IgD-negative memory B cell (primary cell): ENCODE data around the gene UNC79. TPM values are rescaled to one million over a fixed set of nuclear protein-coding genes. Genes with fewer than 3 reads are reported as not detected.

Experiments used
- H3K27ac Mint-ChIP-seq, 3 donors: one replicate each; pipeline ENCODE4 v1.8.0; 2020 to 2022; ENCODE audit warnings: mild to moderate bottlenecking in 3 of 3, mixed read lengths in 3 of 3, moderate library complexity in 1 of 3
- H3K27me3 Mint-ChIP-seq: one replicate; pipeline ENCODE4 v1.8.0; 2021; ENCODE audit warnings: mixed read lengths
- H3K36me3 Mint-ChIP-seq: one replicate; pipeline ENCODE4 v1.8.0; 2020; ENCODE audit warnings: mild to moderate bottlenecking, mixed read lengths
- H3K4me1 Mint-ChIP-seq, 3 donors: one replicate each; pipeline ENCODE4 v1.8.0; 2020 to 2022; ENCODE audit warnings: mixed read lengths in 3 of 3, mild to moderate bottlenecking in 1 of 3
- H3K4me3 Mint-ChIP-seq, 4 donors: one replicate each; pipeline ENCODE4 v1.8.0; 2020 to 2022; ENCODE audit warnings: mild to moderate bottlenecking in 4 of 4, mixed read lengths in 4 of 4, moderate library complexity in 3 of 4
- H3K9me3 Mint-ChIP-seq, 3 donors: one replicate each; pipeline ENCODE4 v1.8.0; 2020 to 2021; ENCODE audit warnings: mixed read lengths in 3 of 3, mild to moderate bottlenecking in 1 of 3
- polyA plus RNA-seq: library from polyadenylated mRNA; unstranded; fragments of 300-500 nt; fragmentation: Illumina TruSeq; gene quantifications from one replicate; pipeline ENCODE4 v1.2.3, GENCODE V29; 2021

The UNC79 gene
- polyA plus RNA-seq, 1 donor from 2014 or later = not detected

GRCh38 chr14:93708311-93708734, 277.6 kb downstream of the UNC79 start:
- peaks cover 10% of the 10 kb centered on the region for H3K27me3 Mint-ChIP-seq
- H3K4me3 Mint-ChIP-seq = no peak overlapping the region
- H3K27ac Mint-ChIP-seq = no peak overlapping the region
- peaks cover 0 to 2% (median 0%) of the 10 kb centered on the region in 3 donors for H3K9me3 Mint-ChIP-seq
- no peaks in the 10 kb centered on the region for H3K36me3 Mint-ChIP-seq
- peaks cover 0 to 2% (median 0%) of the 10 kb centered on the region in 3 donors for H3K4me1 Mint-ChIP-seq

GRCh38 chr14:93708800-93709199, 278.1 kb downstream of the UNC79 start:
- Mint-ChIP-seq H3K4me1 (peaks cover 0 to 2% (median 0%) of the 10 kb centered on the region in 3 donors), H3K9me3 (peaks cover 0 to 2% (median 0%) of the 10 kb centered on the region in 3 donors), H3K4me3 (no peak overlapping the region), H3K27ac (no peak overlapping the region), H3K27me3 (peaks cover 7% of the 10 kb centered on the region), H3K36me3 (no peaks in the 10 kb centered on the region)

DNA sequence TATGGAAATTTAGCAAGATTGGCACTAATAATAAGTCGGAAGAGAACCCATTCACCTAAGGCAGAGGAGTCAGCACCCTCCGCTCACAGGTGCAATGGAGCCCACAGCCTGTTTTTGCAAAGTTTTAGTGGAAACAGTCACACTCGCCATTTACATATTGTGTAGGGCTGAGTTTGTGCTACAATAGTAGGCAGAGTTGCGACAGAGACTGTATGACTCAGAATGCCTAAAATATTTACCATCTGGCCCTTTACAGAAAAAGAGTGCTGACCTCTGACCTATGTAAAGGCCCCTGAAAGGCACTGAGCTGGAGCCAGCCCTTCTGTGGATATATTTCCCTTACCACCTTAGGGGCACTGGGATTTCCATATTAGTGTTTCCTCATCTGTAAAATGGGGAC, 278.5 kb downstream of the UNC79 start:
- peaks cover 2% of the 10 kb centered on the region for H3K27me3 Mint-ChIP-seq
- no peaks in the 10 kb centered on the region for H3K36me3 Mint-ChIP-seq
- H3K4me3 Mint-ChIP-seq = no peak overlapping the region
- H3K27ac Mint-ChIP-seq = no peak overlapping the region
- H3K9me3 Mint-ChIP-seq = peaks cover 0 to 2% (median 0%) of the 10 kb centered on the region in 3 donors
- H3K4me1 Mint-ChIP-seq = peaks cover 0 to 2% (median 0%) of the 10 kb centered on the region in 3 donors

DNA sequence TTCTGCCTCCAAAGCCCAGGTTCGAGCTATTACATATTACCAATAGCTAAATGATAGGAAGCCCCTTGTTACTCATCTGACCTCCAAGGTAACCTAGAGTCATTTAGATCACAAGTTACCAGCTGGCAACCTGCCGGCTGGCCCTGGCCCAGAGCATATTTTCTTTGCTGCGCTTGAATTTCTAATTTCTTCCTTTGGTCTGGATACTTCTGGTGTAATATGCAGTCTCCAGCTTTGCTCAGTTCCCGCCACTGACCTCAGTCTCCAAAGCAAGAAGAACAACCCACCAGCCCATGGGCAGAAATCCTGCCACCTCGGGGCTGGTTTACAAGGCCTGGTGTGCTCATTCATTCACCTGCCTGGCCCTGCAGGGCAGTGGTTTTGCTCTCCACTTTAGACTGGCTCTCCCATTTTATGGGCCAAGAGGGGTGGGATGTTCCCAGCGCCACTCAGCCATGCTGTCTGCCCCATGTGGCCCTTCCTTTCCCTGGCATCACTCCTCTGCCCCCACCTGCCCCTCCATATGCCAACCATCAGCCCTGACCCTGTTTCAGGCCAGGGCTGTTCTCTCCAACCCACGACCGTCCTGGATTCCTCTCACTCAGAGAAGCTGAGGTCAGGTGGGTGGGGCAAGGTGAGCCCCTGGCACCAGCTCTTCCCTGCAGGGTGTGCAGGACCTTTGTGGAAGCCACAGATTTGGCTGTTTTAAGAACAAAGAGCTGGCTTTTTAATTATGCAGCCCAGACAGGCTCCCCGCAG, 281.5 kb downstream of the UNC79 start:
- Mint-ChIP-seq H3K36me3 (no peaks in the 10 kb centered on the region), H3K4me1 (peaks cover 0 to 2% (median 0%) of the 10 kb centered on the region in 3 donors), H3K9me3 (no peaks in the 10 kb centered on the region), H3K4me3 (no peak overlapping the region), H3K27me3 (peaks cover 1% of the 10 kb centered on the region), H3K27ac (no peak overlapping the region)

DNA sequence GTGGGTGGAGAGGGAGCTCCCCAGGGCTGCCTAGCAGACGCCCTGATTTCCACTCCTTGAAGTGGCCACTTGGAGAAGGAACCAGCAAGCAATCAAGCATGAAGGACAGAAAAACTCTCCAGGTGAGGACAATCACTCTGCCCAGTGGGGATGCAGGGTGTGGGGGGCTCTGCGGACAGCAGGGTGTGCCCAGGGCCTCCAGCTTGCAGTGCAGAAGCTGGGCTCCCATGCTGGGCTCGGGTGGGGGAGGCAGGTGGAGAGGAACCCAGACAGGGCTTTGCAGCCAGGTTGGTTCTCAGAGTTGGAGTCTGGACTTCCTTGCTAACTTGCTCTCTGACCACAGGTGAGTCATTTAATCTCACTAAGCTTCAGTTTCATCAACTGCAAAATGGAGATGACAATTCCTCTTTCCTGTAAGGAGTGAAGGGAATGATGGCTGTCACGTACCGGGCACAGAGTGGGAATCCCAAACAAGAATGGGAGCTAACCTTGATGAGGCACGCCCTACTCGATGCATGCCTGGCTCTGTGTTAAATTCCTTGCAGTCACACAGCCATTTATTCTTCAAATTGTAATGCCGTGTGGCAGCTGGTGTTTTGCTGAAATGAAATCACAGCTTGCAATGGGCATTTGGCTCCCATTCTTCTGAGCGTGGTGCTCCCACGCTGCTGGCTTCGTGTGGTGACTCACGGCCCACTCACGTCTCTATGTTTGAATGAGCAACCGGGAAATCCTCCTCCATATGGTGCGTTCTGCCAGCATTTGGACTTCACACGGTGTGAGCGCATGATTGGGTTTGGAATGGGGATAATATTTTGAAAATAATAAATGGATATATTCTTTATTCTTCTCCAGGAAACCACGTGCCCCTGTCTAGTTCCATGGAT, 282.3 kb downstream of the UNC79 start:
- peaks cover 0 to 2% (median 0%) of the 10 kb centered on the region in 3 donors for H3K4me1 Mint-ChIP-seq
- peaks cover 1% of the 10 kb centered on the region for H3K27me3 Mint-ChIP-seq
- H3K27ac Mint-ChIP-seq = no peak overlapping the region
- H3K9me3 Mint-ChIP-seq = no peaks in the 10 kb centered on the region
- no peak overlapping the region for H3K4me3 Mint-ChIP-seq
- H3K36me3 Mint-ChIP-seq = no peaks in the 10 kb centered on the region

- no peaks in the 10 kb centered on the region for H3K4me1 Mint-ChIP-seq
- no peak overlapping the region for H3K4me3 Mint-ChIP-seq
- H3K9me3 Mint-ChIP-seq = no peaks in the 10 kb centered on the region
- peaks cover 1% of the 10 kb centered on the region for H3K27me3 Mint-ChIP-seq
- H3K27ac Mint-ChIP-seq = no peak overlapping the region
- H3K36me3 Mint-ChIP-seq = no peaks in the 10 kb centered on the region
Observed at GRCh38 chr14:93713726-93714405, 283.1 kb downstream of the UNC79 start.

DNA sequence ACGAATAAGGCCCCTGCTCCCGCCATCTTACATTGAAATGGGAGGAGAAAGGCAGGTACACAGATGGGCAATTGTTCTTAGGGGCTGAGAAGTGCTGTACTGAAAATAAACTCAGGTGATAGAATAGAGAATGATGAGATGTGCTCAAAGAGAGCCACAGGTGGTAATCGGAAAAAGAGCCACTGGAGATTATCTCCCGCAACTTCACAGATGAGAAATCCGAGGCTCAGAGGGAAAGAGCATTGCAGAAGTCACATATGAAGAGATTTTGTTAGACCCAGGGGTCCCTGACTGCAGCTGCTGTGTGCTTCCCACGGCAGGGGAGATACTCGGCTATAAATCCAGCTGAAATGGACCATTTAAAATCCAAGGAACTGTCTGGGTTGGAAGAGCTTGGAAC, 283.9 kb downstream of the UNC79 start:
- H3K27ac Mint-ChIP-seq = peak overlapping the region in 1 of 3 donors; percentile 26
- no peaks in the 10 kb centered on the region for H3K9me3 Mint-ChIP-seq
- peaks cover 1% of the 10 kb centered on the region for H3K27me3 Mint-ChIP-seq
- H3K4me3 Mint-ChIP-seq = no peak overlapping the region
- no peaks in the 10 kb centered on the region for H3K36me3 Mint-ChIP-seq
- no peaks in the 10 kb centered on the region for H3K4me1 Mint-ChIP-seq

DNA sequence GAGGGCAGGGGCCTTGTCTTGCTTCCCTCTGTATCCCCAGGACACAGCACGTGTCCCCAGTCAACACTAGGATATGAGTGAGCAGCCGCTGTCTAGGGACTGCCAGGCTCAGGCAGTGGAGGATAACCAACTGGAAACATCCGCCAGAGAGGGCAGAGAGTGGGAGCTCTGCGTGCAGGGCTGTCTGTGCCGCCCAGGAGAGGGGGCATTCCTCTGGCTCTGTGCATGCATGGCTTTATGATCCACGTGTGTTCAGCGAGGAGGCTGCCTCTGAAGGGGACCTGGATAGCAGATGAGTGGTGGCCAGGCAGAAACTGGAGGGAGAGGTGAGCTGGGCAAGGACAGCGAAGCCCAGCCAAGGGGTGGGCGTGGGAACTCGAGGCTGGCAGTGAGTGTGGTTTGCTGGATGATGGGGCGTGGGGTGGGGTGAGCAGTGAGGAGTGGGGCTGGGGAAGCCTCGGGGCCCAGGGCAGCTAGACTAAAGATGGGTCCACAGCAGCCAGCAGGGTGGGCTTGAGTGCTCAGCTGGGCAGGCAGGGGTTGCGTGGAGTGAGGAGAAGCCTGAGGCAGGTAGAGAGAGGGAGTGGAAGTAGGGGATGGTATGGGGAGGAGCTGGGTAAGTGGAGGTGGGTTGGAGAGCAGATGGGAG, 284.7 kb downstream of the UNC79 start:
- no peaks in the 10 kb centered on the region for H3K36me3 Mint-ChIP-seq
- no peaks in the 10 kb centered on the region for H3K9me3 Mint-ChIP-seq
- peaks cover 1% of the 10 kb centered on the region for H3K27me3 Mint-ChIP-seq
- no peak overlapping the region for H3K4me3 Mint-ChIP-seq
- H3K4me1 Mint-ChIP-seq = peaks cover 0 to 1% (median 0%) of the 10 kb centered on the region in 3 donors
- peak overlapping the region in 1 of 3 donors; percentile 25 for H3K27ac Mint-ChIP-seq

DNA sequence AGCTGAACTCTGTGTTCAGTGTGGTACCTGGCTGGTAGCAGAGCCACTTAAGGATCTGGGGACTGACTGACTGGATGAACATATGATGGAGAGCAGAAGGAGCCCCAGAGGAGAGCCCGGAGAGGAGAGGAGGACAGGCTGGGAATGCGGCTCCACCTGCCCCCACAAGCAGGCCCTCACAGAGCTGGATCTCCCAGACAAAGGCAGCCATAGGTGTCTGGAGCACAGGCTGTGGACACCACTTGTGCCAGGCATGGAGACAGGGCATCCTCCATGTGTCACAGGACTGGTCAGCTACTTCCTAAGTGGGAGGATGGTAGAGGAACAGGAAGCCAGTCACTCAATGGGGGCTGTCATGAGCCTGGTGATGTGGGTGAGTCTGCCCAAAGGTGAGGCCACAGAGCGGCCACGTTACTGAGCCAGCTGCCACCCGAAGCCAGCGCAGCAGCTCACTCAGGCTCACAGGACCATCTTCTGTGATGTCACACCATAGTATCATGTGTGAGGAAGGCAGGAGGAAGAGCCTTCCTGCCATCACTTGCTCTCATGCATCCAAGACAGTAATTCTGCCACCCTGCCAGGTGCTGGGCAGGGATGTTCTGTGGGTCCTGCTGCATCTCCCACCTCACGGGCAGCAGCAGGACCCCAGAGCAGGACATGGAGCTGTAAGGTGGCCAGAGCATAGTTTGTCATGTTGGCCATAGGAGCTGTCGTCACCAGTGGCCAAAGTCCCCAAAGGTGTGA, 285.4 kb downstream of the UNC79 start:
- H3K9me3 Mint-ChIP-seq = peaks cover 0 to 2% (median 0%) of the 10 kb centered on the region in 3 donors
- peak overlapping the region in 1 of 3 donors; percentile 25 for H3K27ac Mint-ChIP-seq
- peaks cover 0 to 1% (median 0%) of the 10 kb centered on the region in 3 donors for H3K4me1 Mint-ChIP-seq
- no peak overlapping the region for H3K4me3 Mint-ChIP-seq
- H3K36me3 Mint-ChIP-seq = no peaks in the 10 kb centered on the region
- peaks cover 1% of the 10 kb centered on the region for H3K27me3 Mint-ChIP-seq

- peaks cover 0 to 2% (median 0%) of the 10 kb centered on the region in 3 donors for H3K9me3 Mint-ChIP-seq
- H3K4me3 Mint-ChIP-seq = no peak overlapping the region
- H3K27me3 Mint-ChIP-seq = peaks cover 1% of the 10 kb centered on the region
- H3K36me3 Mint-ChIP-seq = no peaks in the 10 kb centered on the region
- H3K27ac Mint-ChIP-seq = no peak overlapping the region
- peaks cover 0 to 1% (median 0%) of the 10 kb centered on the region in 3 donors for H3K4me1 Mint-ChIP-seq
Observed at GRCh38 chr14:93716746-93717667, 286.3 kb downstream of the UNC79 start.

GRCh38 chr14:93717668-93718320, 287.1 kb downstream of the UNC79 start:
- H3K4me3 Mint-ChIP-seq = no peak overlapping the region
- no peaks in the 10 kb centered on the region for H3K36me3 Mint-ChIP-seq
- H3K27me3 Mint-ChIP-seq = peaks cover 1% of the 10 kb centered on the region
- peaks cover 0 to 4% (median 0%) of the 10 kb centered on the region in 3 donors for H3K4me1 Mint-ChIP-seq
- no peak overlapping the region for H3K27ac Mint-ChIP-seq
- peaks cover 0 to 2% (median 0%) of the 10 kb centered on the region in 3 donors for H3K9me3 Mint-ChIP-seq

DNA sequence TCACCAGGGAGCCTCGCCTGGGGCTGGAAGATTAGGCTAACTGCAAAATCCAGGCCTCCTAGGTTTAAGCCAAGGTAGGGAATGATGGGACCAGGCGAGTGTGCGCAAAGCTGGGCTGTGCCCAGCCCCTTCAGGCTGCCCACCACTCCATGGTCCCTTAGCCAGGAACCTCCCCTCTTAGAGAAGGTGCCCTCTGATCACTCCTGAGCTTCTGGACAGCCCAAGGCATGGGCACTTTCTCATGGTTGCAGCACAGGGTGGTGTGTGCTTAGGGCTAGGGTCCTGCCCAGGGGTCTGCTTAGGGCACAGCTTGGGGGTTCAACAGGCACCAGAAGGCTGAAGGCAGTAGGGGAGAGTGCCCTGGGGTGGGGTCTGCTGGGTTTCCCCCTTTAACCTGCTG, 288.5 kb downstream of the UNC79 start:
- Mint-ChIP-seq H3K4me1 (peaks cover 0 to 4% (median 0%) of the 10 kb centered on the region in 3 donors), H3K36me3 (no peaks in the 10 kb centered on the region), H3K4me3 (no peak overlapping the region), H3K9me3 (peaks cover 0 to 2% (median 0%) of the 10 kb centered on the region in 3 donors), H3K27me3 (no peaks in the 10 kb centered on the region), H3K27ac (no peak overlapping the region)
